Mesothelial cell of epicardium (in vitro differentiated cells): Measurements from ENCODE around the gene KRTAP10-7. TPM values are rescaled to one million over a fixed set of nuclear protein-coding genes. Genes with fewer than 3 reads are reported as not detected.
"Not testable (repeated sequence)": the region's sequence is repeated elsewhere in the genome, so short reads cannot be mapped to it uniquely, and the experiment has no call there.

Source experiments
- DNase-seq, 2 experiments: peaks; one replicate each; pipeline ENCODE4 v3.0.0; 2021; ENCODE audit warnings: low spot score in 2 of 2; ENCODE audit not compliant: unreplicated experiment in 2 of 2
- H3K27ac Mint-ChIP-seq: 2 replicates; pipeline ENCODE4 v1.8.0; 2021; ENCODE audit warnings: mixed read lengths
- H3K27me3 Mint-ChIP-seq: 2 replicates; pipeline ENCODE4 v1.8.0; 2021; ENCODE audit warnings: low read depth, mixed read lengths
- H3K36me3 Mint-ChIP-seq: 2 replicates; pipeline ENCODE4 v1.8.0; 2021; ENCODE audit warnings: mixed read lengths
- H3K4me1 Mint-ChIP-seq: 2 replicates; pipeline ENCODE4 v1.8.0; 2021; ENCODE audit warnings: mixed read lengths
- H3K4me3 Mint-ChIP-seq: 2 replicates; pipeline ENCODE4 v1.8.0; 2021; ENCODE audit warnings: mild to moderate bottlenecking, moderate library complexity, mixed read lengths
- H3K9me3 Mint-ChIP-seq: 2 replicates; pipeline ENCODE4 v1.8.0; 2021; ENCODE audit warnings: mixed read lengths
- total RNA-seq: library from RNA; stranded (reverse); gene quantifications from 3 replicates; pipeline ENCODE4 v1.2.1, GENCODE V29; 2021
- TF ChIP-seq, protein P1 (sequence below): fragments of 200-600 bp; sonication (generic); IDR thresholded peaks from one replicate; pipeline ENCODE4 v1.5.0; 2021; ENCODE audit warnings: antibody characterized with exemption; ENCODE audit not compliant: unreplicated experiment

KRTAP10-7 gene
- total RNA-seq, 1 donor from 2014 or later: not detected

DNA sequence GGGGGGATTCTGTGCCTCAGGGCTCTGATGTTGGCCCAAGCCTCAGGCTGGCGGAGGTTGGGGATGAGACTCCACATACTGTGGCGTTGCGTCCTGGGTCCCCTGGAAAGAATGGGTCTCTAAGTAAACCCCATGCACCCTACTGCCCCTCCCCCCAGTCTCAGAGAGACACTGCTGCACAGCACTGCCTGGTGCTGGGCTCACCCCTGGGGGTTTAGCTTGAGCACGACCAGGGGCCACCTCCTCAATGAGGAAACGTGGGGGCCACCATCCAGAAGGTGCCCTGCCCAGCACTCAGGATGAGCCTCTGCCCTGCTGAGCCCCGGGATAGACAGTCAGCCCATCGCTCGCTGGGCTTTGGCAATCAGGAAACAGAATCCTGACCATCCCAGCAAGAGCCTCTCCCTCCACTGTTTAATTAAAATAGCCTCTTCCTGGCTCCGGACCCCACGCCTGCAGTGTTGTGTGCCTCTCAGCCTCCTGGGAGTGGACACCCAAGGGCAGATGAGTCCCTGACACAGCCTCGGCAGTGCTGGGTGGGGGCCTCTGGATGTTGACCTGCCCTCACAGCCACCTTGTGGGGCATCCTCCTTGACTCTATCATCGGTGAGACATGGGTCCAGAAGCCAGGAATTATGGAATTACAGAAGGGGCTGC lies 30.4 kb upstream of the KRTAP10-7 start:
- H3K9me3 Mint-ChIP-seq: peaks cover 20% of the 10 kb centered on the region

DNA sequence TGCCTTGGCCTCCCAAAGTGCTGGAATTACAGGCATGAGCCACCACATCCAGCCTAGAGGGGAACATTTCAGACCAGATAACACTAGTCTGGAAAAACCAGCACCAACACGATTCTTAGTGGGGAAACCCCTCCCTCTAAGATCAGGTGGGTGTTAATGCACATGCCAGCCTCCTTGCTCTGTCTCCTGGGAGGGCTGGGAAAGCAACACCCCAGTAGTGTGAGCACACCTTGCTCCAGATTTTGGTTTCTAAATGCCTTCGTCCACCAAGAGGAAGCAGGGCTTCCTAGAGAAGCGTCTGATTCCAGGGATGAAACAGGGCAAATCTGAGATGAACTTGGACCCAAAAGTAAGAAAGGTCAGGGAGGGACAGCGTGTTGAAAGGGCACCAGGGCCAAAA lies 29.1 kb upstream of the KRTAP10-7 start:
- no peaks in the 10 kb centered on the region for H3K4me1 Mint-ChIP-seq
- H3K27me3 Mint-ChIP-seq: peaks cover 4% of the 10 kb centered on the region
- TF ChIP-seq, protein P1, sequence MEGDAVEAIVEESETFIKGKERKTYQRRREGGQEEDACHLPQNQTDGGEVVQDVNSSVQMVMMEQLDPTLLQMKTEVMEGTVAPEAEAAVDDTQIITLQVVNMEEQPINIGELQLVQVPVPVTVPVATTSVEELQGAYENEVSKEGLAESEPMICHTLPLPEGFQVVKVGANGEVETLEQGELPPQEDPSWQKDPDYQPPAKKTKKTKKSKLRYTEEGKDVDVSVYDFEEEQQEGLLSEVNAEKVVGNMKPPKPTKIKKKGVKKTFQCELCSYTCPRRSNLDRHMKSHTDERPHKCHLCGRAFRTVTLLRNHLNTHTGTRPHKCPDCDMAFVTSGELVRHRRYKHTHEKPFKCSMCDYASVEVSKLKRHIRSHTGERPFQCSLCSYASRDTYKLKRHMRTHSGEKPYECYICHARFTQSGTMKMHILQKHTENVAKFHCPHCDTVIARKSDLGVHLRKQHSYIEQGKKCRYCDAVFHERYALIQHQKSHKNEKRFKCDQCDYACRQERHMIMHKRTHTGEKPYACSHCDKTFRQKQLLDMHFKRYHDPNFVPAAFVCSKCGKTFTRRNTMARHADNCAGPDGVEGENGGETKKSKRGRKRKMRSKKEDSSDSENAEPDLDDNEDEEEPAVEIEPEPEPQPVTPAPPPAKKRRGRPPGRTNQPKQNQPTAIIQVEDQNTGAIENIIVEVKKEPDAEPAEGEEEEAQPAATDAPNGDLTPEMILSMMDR: no peak
- DNase-seq: no peak
- no peaks in the 10 kb centered on the region for H3K36me3 Mint-ChIP-seq
- H3K9me3 Mint-ChIP-seq: peaks cover 20% of the 10 kb centered on the region
- H3K4me3 Mint-ChIP-seq: no peak overlapping the region
- H3K27ac Mint-ChIP-seq: no peak overlapping the region

More for the DNA sequence above, 30.4 kb upstream of the KRTAP10-7 start:
- DNase-seq: peak in 1 of 2 experiments; percentile 28
- Mint-ChIP-seq H3K27me3 (peaks cover 4% of the 10 kb centered on the region), H3K36me3 (no peaks in the 10 kb centered on the region), H3K4me1 (no peaks in the 10 kb centered on the region), H3K27ac (no peak overlapping the region), H3K4me3 (no peak overlapping the region)
- TF ChIP-seq, protein P1: no peak

DNA sequence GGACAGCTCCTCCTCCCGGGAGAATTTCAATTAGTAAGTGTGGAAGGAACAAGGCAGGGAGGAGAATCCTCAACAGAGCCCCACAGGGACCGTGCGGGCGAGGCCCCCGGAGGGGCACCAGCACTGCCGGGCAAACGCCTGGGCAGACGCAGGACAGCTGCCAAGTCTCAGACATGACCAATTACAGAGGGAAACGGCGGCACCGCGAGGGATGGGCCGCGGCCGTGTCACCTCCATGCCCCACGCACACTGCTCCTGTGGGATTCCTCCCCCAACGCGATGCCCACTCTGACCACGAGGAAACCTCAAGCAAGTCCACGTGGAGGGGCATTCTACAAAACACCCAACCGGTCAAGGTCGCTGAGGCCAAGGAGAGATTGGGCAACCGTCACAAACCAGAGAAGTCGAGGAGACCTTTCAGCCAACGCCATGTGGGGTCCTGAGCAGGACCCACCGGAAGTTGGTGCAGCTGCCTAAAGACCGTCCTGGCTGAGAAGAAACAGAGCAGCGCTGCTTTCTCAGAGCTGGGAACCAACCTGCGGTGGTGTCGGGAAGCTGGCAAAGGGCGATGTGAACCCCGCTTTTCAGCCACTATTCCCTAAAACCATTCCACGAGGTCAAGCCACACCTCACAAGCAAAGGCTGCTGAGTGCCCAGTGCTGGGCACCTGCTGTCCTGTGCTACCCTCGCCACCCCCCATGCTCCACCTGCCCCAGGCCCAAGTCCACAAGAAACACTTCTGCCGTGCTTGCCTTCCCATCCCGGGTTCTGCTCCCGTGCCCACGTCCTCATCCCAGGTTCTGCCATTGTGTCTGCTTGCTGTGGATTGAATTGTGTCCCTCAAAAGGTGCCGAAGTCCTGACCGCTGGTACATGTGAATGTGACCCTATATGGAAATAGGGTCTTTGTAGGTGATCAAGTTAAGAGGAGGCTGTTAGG lies 28.3 kb upstream of the KRTAP10-7 start:
- no peak overlapping the region for H3K4me3 Mint-ChIP-seq
- TF ChIP-seq, protein P1: no peak
- peak in 1 of 2 experiments; percentile 32 for DNase-seq
- H3K36me3 Mint-ChIP-seq: no peaks in the 10 kb centered on the region
- peaks cover 27% of the 10 kb centered on the region for H3K9me3 Mint-ChIP-seq
- peaks cover under 1% of the 10 kb centered on the region for H3K27me3 Mint-ChIP-seq
- H3K27ac Mint-ChIP-seq: no peak overlapping the region
- no peaks in the 10 kb centered on the region for H3K4me1 Mint-ChIP-seq

DNA sequence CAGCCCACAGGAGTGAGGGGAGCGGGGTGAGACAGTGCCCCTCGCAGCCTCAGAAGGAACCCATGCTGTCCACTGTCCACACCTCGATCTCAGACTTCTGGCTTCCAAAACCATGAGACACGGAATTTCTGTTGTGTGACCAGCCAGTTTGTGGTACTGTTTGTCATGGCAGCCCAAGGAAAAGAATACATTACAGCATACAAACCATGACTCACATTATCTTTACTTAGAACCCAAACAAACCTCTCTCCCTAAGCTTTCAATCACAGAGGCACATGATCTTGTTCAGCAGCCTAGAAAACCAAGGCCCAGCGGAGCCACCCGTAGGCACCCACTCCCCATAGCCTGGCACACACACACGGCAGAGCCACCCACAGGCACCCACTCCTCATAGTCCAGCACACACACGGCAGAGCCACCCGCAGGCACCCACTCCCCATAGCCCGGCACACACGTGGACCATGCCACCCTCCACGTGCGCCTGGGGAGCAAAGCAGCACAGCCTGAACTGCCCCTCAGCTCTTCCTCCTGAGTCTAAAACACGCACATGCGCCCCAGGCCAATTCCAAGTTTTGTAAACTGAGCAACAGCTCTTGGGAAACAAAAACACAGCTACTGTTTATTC lies 27.3 kb upstream of the KRTAP10-7 start:
- Mint-ChIP-seq H3K27ac (no peak overlapping the region), H3K9me3 (peaks cover 36% of the 10 kb centered on the region), H3K4me3 (no peak overlapping the region), H3K36me3 (peaks cover 2% of the 10 kb centered on the region), H3K4me1 (no peaks in the 10 kb centered on the region), H3K27me3 (no peaks in the 10 kb centered on the region)
- TF ChIP-seq, protein P1: no peak
- no peak for DNase-seq

DNA sequence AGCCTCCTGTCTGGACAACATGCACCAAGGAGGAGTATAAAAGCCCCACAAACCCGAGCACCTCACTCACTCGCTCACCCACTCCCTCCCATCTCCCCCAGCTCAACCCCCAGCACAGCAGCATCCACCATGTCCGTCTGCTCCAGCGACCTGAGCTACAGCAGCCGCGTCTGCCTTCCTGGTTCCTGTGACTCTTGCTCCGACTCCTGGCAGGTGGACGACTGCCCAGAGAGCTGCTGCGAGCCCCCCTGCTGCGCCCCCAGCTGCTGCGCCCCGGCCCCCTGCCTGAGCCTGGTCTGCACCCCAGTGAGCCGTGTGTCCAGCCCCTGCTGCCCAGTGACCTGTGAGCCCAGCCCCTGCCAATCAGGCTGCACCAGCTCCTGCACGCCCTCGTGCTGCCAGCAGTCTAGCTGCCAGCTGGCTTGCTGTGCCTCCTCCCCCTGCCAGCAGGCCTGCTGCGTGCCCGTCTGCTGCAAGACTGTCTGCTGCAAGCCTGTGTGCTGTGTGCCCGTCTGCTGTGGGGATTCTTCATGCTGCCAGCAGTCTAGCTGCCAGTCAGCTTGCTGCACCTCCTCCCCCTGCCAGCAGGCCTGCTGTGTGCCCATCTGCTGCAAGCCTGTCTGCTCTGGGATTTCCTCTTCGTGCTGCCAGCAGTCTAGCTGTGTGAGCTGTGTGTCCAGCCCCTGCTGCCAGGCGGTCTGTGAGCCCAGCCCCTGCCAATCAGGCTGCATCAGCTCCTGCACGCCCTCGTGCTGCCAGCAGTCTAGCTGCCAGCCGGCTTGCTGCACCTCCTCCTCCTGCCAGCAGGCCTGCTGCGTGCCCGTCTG lies 26.6 kb upstream of the KRTAP10-7 start, which contains the start of gene KRTAP10-4:
KRTAP10-4 (plus strand) TSS at position 100 of the 827 bp plus-strand sequence; CDS start at position 130, 30 bp downstream.
- H3K4me3 Mint-ChIP-seq, H3K27me3 Mint-ChIP-seq, H3K4me1 Mint-ChIP-seq, H3K36me3 Mint-ChIP-seq, H3K27ac Mint-ChIP-seq: not testable (repeated sequence)
- peaks cover 39% of the 10 kb centered on the region for H3K9me3 Mint-ChIP-seq
- peak in 1 of 2 experiments; percentile 20 for DNase-seq
